Keratinocyte (primary cell): Measurements from ENCODE around the gene CAPZA1. TPM values are rescaled to one million over a fixed set of nuclear protein-coding genes. Genes with fewer than 3 reads are reported as not detected.

ENCODE experiments used
- DNase-seq: peaks from one replicate; pipeline ENCODE4 v3.0.0-alpha.2; 2011; ENCODE audit warnings: low read depth, missing footprints, low spot score
- FAIRE-seq: peaks from 2 replicates; lab custom pipeline; 2011; peaks lifted over from hg19 to GRCh38; lab: Jason Lieb, UNC
- H2AFZ ChIP-seq: 2 replicates; pipeline ENCODE4 v1.6.0; 2012; ENCODE audit warnings: low read length, control low read depth, inconsistent platforms; ENCODE audit not compliant: control insufficient read depth
- H3K27ac ChIP-seq: 2 replicates; pipeline ENCODE4 v1.5.1; 2011; ENCODE audit warnings: low read length; ENCODE audit not compliant: control insufficient read depth, insufficient read depth
- H3K27me3 ChIP-seq: 3 replicates; pipeline ENCODE4 v1.6.0; 2011; ENCODE audit warnings: low read length; ENCODE audit not compliant: control insufficient read depth, insufficient read depth; ENCODE audit errors: extremely low read depth
- H3K36me3 ChIP-seq, 2 experiments: 2 replicates in 1 of 2; 3 replicates in 1 of 2; pipeline ENCODE4 v1.5.1; 2011; ENCODE audit warnings: low read length in 2 of 2, mild to moderate bottlenecking in 1 of 2; ENCODE audit not compliant: control insufficient read depth in 2 of 2, insufficient read depth in 2 of 2; ENCODE audit errors: extremely low read depth in 1 of 2
- H3K4me1 ChIP-seq: 3 replicates; pipeline ENCODE4 v1.5.1; 2011; ENCODE audit warnings: low read length; ENCODE audit not compliant: control insufficient read depth, insufficient read depth; ENCODE audit errors: extremely low read depth
- H3K4me2 ChIP-seq: 3 replicates; pipeline ENCODE4 v1.6.0; 2011; ENCODE audit warnings: low read depth, low read length; ENCODE audit not compliant: control insufficient read depth, insufficient read depth; ENCODE audit errors: extremely low read depth
- H3K4me3 ChIP-seq, 3 experiments: fragments of 200-600 bp in 1 of 3; sonication (generic) in 1 of 3; 2 replicates in 2 of 3; 3 replicates in 1 of 3; pipeline ENCODE4 v1.5.1; 2011 to 2016; ENCODE audit warnings: low read length in 3 of 3, mild to moderate bottlenecking in 3 of 3, control low read depth in 2 of 3, inconsistent platforms in 1 of 3, low read depth in 1 of 3, mixed read lengths in 1 of 3, mixed run types in 1 of 3, moderate library complexity in 1 of 3; ENCODE audit not compliant: control insufficient read depth in 2 of 3, insufficient read depth in 2 of 3; ENCODE audit errors: extremely low read depth in 1 of 3
- H3K79me2 ChIP-seq: 2 replicates; pipeline ENCODE4 v1.6.0; 2012; ENCODE audit warnings: low read length; ENCODE audit not compliant: control insufficient read depth, insufficient read depth
- H3K9ac ChIP-seq: 3 replicates; pipeline ENCODE4 v1.6.0; 2011; ENCODE audit warnings: low read length; ENCODE audit not compliant: control insufficient read depth, insufficient read depth; ENCODE audit errors: extremely low read depth
- H3K9me1 ChIP-seq: 3 replicates; pipeline ENCODE4 v1.6.0; 2011; ENCODE audit warnings: low read length; ENCODE audit not compliant: control insufficient read depth, insufficient read depth; ENCODE audit errors: extremely low read depth
- H3K9me3 ChIP-seq: 2 replicates; pipeline ENCODE4 v1.5.1; 2012; ENCODE audit warnings: low read depth, low read length; ENCODE audit not compliant: control insufficient read depth
- H4K20me1 ChIP-seq: 3 replicates; pipeline ENCODE4 v1.6.0; 2011; ENCODE audit warnings: low read length; ENCODE audit not compliant: control insufficient read depth, insufficient read depth; ENCODE audit errors: extremely low read depth
- EZH2 ChIP-seq: IDR thresholded peaks from one replicate; pipeline ENCODE4 v1.6.1; 2012; ENCODE audit warnings: inconsistent platforms, mild to moderate bottlenecking, low read length, moderate library complexity
- dilution Hi-C: fragments of 300-500 bp; cut with MboI; formaldehyde crosslinking; loops from one replicate; pipeline ENCODE4 v1.7.0; 2020; ENCODE audit warnings: low sequenced_read_pairs; ENCODE audit not compliant: extremely low pct_ligation_motif_present
- polyA plus RNA-seq, 5 experiments: library from polyadenylated mRNA; depleted of rRNA in 3 of 5; stranded (reverse) in 3 of 5; stranded (forward) in 1 of 5; unstranded in 1 of 5; fragments of >200 nt; gene quantifications; 1 replicate in 1 of 5; 2 replicates in 3 of 5; 3 replicates in 1 of 5; pipeline versions ENCODE4 v1.2.1 to v1.2.3, GENCODE V29; 2011 to 2012; ENCODE audit warnings: missing spikeins in 2 of 5, low read depth in 1 of 5, low replicate concordance in 1 of 5
- TF ChIP-seq, protein P1 (sequence below), 3 experiments: IDR thresholded peaks in 1 of 3; conservative IDR thresholded peaks in 1 of 3; optimal IDR thresholded peaks in 1 of 3; 2 replicates in 2 of 3; 3 replicates in 1 of 3; pipeline versions ENCODE3 to v1.5.1; 2011; ENCODE audit warnings: low read length in 3 of 3, mild to moderate bottlenecking in 3 of 3, moderate library complexity in 2 of 3, control low read depth in 1 of 3, inconsistent platforms in 1 of 3; ENCODE audit not compliant: insufficient read depth in 2 of 3; ENCODE audit errors: extremely low read depth in 1 of 3

The CAPZA1 gene
- polyA plus RNA-seq, 1 donor (not counting 4 experiments of a cell fraction or from before 2014, with no cell fraction given), result 239 TPM

DNA sequence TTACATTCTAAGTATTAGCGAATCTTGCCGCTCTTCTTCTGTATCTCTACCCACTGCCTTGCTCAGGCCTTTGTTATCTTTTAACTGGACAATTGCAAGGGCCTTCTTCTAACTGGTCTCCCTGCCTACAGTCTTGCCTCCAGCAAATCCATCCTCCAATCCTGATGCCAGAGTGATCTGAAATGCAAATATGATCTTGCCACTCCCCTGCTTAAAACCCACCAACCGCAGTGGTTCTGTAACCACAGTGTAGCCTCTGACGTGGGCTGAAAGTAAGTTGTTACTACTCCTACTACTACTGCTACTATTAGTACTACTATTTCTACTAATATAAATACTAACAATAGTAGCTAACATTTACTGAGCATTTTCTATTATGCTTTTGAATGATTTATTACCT lies 67.2 kb downstream of the CAPZA1 start:
- dilution Hi-C loops, result no loop called here
- Histone ChIP-seq H3K27ac (peak overlapping the region; percentile 75), H2AFZ (no peak overlapping the region)

DNA sequence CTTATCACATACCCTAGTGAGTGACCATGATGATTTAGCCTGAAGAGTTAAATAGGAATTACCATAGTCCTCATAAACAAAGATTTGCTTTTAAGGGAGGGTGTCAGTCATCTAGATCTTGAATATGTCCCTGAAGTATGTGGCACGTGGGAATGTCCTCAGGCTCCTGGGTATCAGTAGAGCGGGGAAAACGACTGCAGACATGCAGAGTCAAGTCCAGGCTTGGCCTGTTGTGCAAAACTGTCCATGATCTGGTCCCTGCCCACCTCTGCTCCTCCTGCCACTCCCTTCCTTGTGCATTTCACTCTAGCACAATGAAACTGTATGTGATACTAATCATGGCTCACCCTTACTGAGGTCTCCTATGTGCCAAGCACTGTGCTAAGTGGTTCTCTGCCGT lies 67.7 kb downstream of the CAPZA1 start:
- Histone ChIP-seq H3K4me2 (peak overlapping the region; percentile 66), H3K9ac (peak overlapping the region; percentile 29), H3K27me3 (no peaks in the 10 kb centered on the region), H3K4me1 (peaks cover 25% of the 10 kb centered on the region), H3K4me3 (no peak overlapping the region), H3K79me2 (peaks cover 4% of the 10 kb centered on the region), H4K20me1 (no peaks in the 10 kb centered on the region), H3K9me3 (no peaks in the 10 kb centered on the region), H3K9me1 (no peaks in the 10 kb centered on the region), H2AFZ (no peak overlapping the region), H3K36me3 (peaks cover 5 to 16% of the 10 kb centered on the region in 2 experiments), H3K27ac (peak overlapping the region; percentile 75)
- peak; percentile 97 for DNase-seq
- TF ChIP-seq EZH2, result no peak
- TF ChIP-seq, protein P1, sequence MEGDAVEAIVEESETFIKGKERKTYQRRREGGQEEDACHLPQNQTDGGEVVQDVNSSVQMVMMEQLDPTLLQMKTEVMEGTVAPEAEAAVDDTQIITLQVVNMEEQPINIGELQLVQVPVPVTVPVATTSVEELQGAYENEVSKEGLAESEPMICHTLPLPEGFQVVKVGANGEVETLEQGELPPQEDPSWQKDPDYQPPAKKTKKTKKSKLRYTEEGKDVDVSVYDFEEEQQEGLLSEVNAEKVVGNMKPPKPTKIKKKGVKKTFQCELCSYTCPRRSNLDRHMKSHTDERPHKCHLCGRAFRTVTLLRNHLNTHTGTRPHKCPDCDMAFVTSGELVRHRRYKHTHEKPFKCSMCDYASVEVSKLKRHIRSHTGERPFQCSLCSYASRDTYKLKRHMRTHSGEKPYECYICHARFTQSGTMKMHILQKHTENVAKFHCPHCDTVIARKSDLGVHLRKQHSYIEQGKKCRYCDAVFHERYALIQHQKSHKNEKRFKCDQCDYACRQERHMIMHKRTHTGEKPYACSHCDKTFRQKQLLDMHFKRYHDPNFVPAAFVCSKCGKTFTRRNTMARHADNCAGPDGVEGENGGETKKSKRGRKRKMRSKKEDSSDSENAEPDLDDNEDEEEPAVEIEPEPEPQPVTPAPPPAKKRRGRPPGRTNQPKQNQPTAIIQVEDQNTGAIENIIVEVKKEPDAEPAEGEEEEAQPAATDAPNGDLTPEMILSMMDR (optimal IDR thresholded peaks at IDR 0.05 in 1 of 3, IDR thresholded peaks at IDR 0.05 in 1 of 3, conservative IDR thresholded peaks at IDR 0.05 in 1 of 3; ENCODE audit: extremely low read depth in 1 of 3, insufficient read depth in 2 of 3, low read length in 3 of 3), result no peak
- FAIRE-seq, result peak; percentile 93
- dilution Hi-C loops, result no loop called here

More for the DNA sequence above, 67.2 kb downstream of the CAPZA1 start:
- no peak for FAIRE-seq
- TF ChIP-seq, protein P1 (optimal IDR thresholded peaks at IDR 0.05 in 1 of 3, IDR thresholded peaks at IDR 0.05 in 1 of 3, conservative IDR thresholded peaks at IDR 0.05 in 1 of 3; ENCODE audit: extremely low read depth in 1 of 3, insufficient read depth in 2 of 3, low read length in 3 of 3), result no peak
- TF ChIP-seq EZH2, result no peak
- Histone ChIP-seq H3K36me3 (peaks cover 4 to 13% of the 10 kb centered on the region in 2 experiments), H3K4me1 (peaks cover 25% of the 10 kb centered on the region), H3K4me3 (no peak overlapping the region), H3K9ac (no peak overlapping the region), H3K27me3 (no peaks in the 10 kb centered on the region), H4K20me1 (no peaks in the 10 kb centered on the region), H3K79me2 (peaks cover 6% of the 10 kb centered on the region), H3K4me2 (peak overlapping the region; percentile 66), H3K9me1 (no peaks in the 10 kb centered on the region), H3K9me3 (no peaks in the 10 kb centered on the region)
- no peak for DNase-seq
